ENCODE measurements around the gene C20orf204. TPM values are rescaled to one million over a fixed set of nuclear protein-coding genes. Genes with fewer than 3 reads are reported as not detected.
A peak's percentile ranks its signal among the peaks of the same experiment; 100 is the strongest.

The C20orf204 gene
- total RNA-seq, 1 experiment from 2014 or later = 3.4 TPM

DNA sequence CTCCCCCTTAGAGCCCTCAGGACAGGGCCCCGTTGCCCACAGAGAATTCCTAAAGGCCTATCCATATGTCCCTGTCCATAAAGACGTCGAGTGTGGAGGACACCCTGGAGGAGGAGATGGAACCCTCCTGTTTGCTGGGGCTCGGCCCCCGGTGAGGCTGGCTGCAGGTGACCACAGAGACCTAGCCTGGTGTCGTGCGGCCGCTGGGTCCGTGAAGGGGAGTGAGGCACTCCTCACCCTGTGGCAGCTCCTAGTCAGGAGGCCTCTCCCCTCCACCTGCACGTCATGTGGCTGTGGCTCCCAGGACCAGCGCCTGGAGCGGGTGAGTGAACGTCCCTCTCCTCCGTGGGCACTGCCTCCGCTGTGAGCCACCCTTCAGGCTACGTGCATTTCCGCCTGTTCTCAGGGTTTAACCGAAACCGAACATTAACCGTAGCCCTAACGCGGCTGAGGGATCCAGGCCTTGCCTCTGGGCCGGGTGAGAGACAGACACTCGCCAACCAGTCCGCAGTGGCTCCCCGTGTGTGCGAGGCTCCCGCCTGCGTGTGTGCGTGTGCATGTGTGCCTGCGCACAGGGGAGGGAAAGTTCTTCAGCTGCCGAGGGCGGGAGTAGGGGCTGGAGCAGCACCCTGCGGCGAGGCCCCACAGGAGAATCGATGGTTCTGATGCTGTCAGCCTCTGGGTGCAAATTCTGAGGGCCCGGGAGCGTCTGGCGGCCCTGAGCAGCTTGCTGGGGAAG, 21.1 kb downstream of the C20orf204 start:
- H4K20me1 ChIP-seq (ENCODE audit: low read length) = no peaks in the 10 kb centered on the region
- peaks cover 10% of the 10 kb centered on the region for H3K4me1 ChIP-seq (ENCODE audit: insufficient read depth, low read length)
- H3K27me3 ChIP-seq (ENCODE audit: low read length) = no peaks in the 10 kb centered on the region
- H3K4me3 ChIP-seq (ENCODE audit: low read length) = no peak overlapping the region
- H3F3A ChIP-seq (ENCODE audit: low read length, unreplicated experiment) = no peaks in the 10 kb centered on the region
- no TSS peak for BruUV-seq (replicated peaks)
- ATAC-seq = no peak
- TF ChIP-seq, protein P1, sequence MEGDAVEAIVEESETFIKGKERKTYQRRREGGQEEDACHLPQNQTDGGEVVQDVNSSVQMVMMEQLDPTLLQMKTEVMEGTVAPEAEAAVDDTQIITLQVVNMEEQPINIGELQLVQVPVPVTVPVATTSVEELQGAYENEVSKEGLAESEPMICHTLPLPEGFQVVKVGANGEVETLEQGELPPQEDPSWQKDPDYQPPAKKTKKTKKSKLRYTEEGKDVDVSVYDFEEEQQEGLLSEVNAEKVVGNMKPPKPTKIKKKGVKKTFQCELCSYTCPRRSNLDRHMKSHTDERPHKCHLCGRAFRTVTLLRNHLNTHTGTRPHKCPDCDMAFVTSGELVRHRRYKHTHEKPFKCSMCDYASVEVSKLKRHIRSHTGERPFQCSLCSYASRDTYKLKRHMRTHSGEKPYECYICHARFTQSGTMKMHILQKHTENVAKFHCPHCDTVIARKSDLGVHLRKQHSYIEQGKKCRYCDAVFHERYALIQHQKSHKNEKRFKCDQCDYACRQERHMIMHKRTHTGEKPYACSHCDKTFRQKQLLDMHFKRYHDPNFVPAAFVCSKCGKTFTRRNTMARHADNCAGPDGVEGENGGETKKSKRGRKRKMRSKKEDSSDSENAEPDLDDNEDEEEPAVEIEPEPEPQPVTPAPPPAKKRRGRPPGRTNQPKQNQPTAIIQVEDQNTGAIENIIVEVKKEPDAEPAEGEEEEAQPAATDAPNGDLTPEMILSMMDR (conservative IDR thresholded peaks at IDR 0.05; ENCODE audit: low read depth, low read length) = no peak
- CTCF ChIA-PET = interaction anchor here (0.6 kb wide), 1 partner anchor 26 kb away, joined by 3 read pairs; no protein-coding TSS in a partner anchor
- no peaks in the 10 kb centered on the region for H3K9me3 ChIP-seq (ENCODE audit: low read length)
- H3K4me2 ChIP-seq (ENCODE audit: low read length) = no peak overlapping the region
- H3K9me2 ChIP-seq (replicated peaks; ENCODE audit: low read length) = no peaks in the 10 kb centered on the region
- DNase-seq = no peak
- POLR2A ChIA-PET (ENCODE audit: unreplicated experiment) = no interaction called here
- H3K36me3 ChIP-seq (ENCODE audit: low read depth, low read length) = no peaks in the 10 kb centered on the region
- no peak overlapping the region for H3K9ac ChIP-seq (ENCODE audit: low read length)
- H2AFZ ChIP-seq (ENCODE audit: low read length) = no peak overlapping the region
- H3K27ac ChIP-seq (ENCODE audit: low read length) = no peak overlapping the region
- no peaks in the 10 kb centered on the region for H3K79me2 ChIP-seq (ENCODE audit: low read length)
- intact Hi-C loops (cut with micrococcal nuclease) = no loop called here

DNA sequence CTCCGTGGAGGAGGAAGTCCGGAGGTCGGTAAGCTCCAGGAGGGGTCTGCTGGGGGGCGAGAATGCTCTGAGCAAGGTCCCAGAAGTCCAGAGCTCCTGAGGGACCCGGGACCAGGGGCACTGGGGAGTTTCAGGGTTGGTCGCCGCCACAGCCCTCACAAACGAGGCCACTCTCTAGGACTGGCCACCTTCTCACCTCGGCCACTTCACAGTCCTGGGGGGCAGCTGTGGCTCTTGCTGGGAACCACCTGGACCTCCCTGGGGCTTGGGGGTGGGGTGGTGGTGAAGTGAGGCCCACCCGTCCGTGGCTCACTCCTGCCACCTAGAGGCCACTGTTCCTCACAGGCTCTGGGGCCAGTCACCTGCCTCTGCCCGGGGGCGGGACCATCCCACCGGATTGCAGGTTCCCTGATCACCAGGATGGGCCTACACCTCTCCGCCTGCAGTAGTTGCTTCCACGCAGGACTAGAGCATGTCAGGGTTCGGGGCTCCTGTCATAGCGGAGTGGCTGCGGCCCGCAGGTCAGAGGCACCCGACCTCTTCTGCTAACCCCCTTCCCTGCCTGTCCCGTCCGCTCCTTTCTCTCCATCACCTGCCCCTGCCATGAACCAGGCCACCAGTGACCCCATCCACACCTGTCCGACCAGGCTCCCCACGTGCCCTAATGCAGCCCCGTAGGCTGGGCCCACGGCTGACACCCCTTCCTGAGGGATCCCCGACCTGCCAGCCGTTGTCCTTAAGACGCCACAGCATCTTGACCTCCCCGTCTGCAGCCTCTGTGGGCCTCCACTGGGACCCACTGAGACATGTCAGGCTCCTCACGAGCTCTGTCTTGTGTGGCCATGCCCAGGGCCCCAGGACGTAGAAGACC, 21.9 kb downstream of the C20orf204 start:
- Histone ChIP-seq H3K9me3 (ENCODE audit: low read length) (no peaks in the 10 kb centered on the region), H3K79me2 (ENCODE audit: low read length) (no peaks in the 10 kb centered on the region), H3K4me2 (ENCODE audit: low read length) (peak overlapping the region; percentile 18; the same call in 1 of the 2 replicates), H3K27ac (ENCODE audit: low read length) (no peak overlapping the region), H3K9me2 (replicated peaks; ENCODE audit: low read length) (no peaks in the 10 kb centered on the region), H3K4me3 (ENCODE audit: low read length) (no peak overlapping the region), H2AFZ (ENCODE audit: low read length) (peak overlapping the region; percentile 36; the same call in 1 of the 2 replicates), H3K4me1 (ENCODE audit: insufficient read depth, low read length) (peaks cover 16% of the 10 kb centered on the region), H3K36me3 (ENCODE audit: low read depth, low read length) (no peaks in the 10 kb centered on the region), H3K27me3 (ENCODE audit: low read length) (no peaks in the 10 kb centered on the region), H4K20me1 (ENCODE audit: low read length) (no peaks in the 10 kb centered on the region), H3K9ac (ENCODE audit: low read length) (no peak overlapping the region), H3F3A (ENCODE audit: low read length, unreplicated experiment) (no peaks in the 10 kb centered on the region)
- POLR2A ChIA-PET (ENCODE audit: unreplicated experiment) = no interaction called here
- DNase-seq = peak; percentile 83
- TF ChIP-seq EZH2phosphoT487 (IDR thresholded peaks at IDR 0.05; ENCODE audit: borderline replicate concordance, low read length) = no peak
- TF ChIP-seq, protein P1 (conservative IDR thresholded peaks at IDR 0.05; ENCODE audit: low read depth, low read length) = peak; percentile 83
- no TSS peak for BruUV-seq (replicated peaks)
- ATAC-seq = peak; percentile 82
- intact Hi-C loops (cut with micrococcal nuclease) = no loop called here
- CTCF ChIA-PET = interaction anchor here (0.6 kb wide), 1 partner anchor 25 kb away, joined by 3 read pairs; no protein-coding TSS in a partner anchor

DNA sequence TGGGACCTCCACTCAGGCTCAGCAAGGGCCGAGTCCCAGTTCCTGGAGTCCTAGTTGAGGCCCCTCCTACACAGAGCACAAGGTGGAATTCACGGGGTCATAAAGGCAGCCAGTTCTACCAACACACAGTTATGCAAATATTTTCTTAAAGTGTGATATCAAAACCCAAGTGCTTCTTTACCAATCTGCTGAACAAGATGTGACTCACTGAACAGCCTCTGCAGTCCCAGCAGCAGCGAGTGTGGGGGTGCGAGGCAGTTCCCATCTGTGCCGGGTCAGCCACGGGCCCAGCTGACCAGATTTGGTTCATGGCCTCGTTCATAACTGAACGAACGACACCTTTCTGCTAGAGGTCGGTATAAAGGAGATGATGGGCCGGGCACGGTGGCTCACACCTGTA, 22.6 kb downstream of the C20orf204 start:
- ATAC-seq = peak; percentile 13
- Histone ChIP-seq H3K36me3 (ENCODE audit: low read depth, low read length) (no peaks in the 10 kb centered on the region), H4K20me1 (ENCODE audit: low read length) (no peaks in the 10 kb centered on the region), H3K9ac (ENCODE audit: low read length) (no peak overlapping the region), H2AFZ (ENCODE audit: low read length) (peak overlapping the region; percentile 36; the same call in 1 of the 2 replicates), H3K27ac (ENCODE audit: low read length) (no peak overlapping the region), H3K4me3 (ENCODE audit: low read length) (no peak overlapping the region), H3K27me3 (ENCODE audit: low read length) (no peaks in the 10 kb centered on the region), H3F3A (ENCODE audit: low read length, unreplicated experiment) (no peaks in the 10 kb centered on the region), H3K4me1 (ENCODE audit: insufficient read depth, low read length) (peaks cover 16% of the 10 kb centered on the region), H3K4me2 (ENCODE audit: low read length) (peak overlapping the region; percentile 18; the same call in 1 of the 2 replicates), H3K9me3 (ENCODE audit: low read length) (no peaks in the 10 kb centered on the region), H3K9me2 (replicated peaks; ENCODE audit: low read length) (no peaks in the 10 kb centered on the region), H3K79me2 (ENCODE audit: low read length) (0 out of 2 replicates have a peak, but pooled peaks cover 3% of the 10 kb centered on the region)
- BruUV-seq (replicated peaks) = no TSS peak
- peak; percentile 26 for DNase-seq
- TF ChIP-seq EZH2phosphoT487 (IDR thresholded peaks at IDR 0.05; ENCODE audit: borderline replicate concordance, low read length) (no peak), EZH2 (IDR thresholded peaks at IDR 0.05; ENCODE audit: low read length, unreplicated experiment) (no peak)
- TF ChIP-seq, protein P1 (conservative IDR thresholded peaks at IDR 0.05; ENCODE audit: low read depth, low read length) = no peak
- ChIA-PET CTCF (no interaction called here), POLR2A (ENCODE audit: unreplicated experiment) (no interaction called here)
- intact Hi-C loops (cut with micrococcal nuclease) = no loop called here

Measured in PC-3 (cell line).